Endothelial cell of umbilical vein (primary cell): ENCODE results near the gene NPY. TPM values are rescaled to one million over a fixed set of nuclear protein-coding genes. Genes with fewer than 3 reads are reported as not detected.

Source experiments
- BruUV-seq: library from RNA; stranded (reverse); fragments of 400-500 nt; replicated peaks from 2 replicates; lab custom pipeline; 2021; lab: Mats Ljungman, UMichigan
- CTCF ChIA-PET: fragments of 300-600, 350-600 bp; sonication (Branson Sonifier 250); formaldehyde crosslinking; loops from one replicate; lab custom pipeline; 2021; ENCODE audit warnings: antibody characterized with exemption, inconsistent platforms; lab: Charles Lee
- POLR2A ChIA-PET: fragments of 300-600, 350-600 bp; sonication (Branson Sonifier 250); formaldehyde crosslinking; loops from one replicate; lab custom pipeline; 2021; ENCODE audit warnings: antibody characterized with exemption, inconsistent platforms; lab: Charles Lee
- DNase-seq: peaks from one replicate; pipeline ENCODE4 v3.0.0-alpha.2; 2011; ENCODE audit warnings: low read depth, low spot score
- FAIRE-seq: peaks from 2 replicates; lab custom pipeline; 2011; peaks lifted over from hg19 to GRCh38; lab: Jason Lieb, UNC
- H2AFZ ChIP-seq: 2 replicates; pipeline ENCODE4 v1.6.0; 2012; ENCODE audit warnings: low read depth, low read length, control low read depth, inconsistent platforms
- H3K27ac ChIP-seq: 2 replicates; pipeline ENCODE4 v1.5.1; 2011; ENCODE audit warnings: low read depth, mild to moderate bottlenecking, control low read depth, low read length, moderate library complexity; ENCODE audit not compliant: insufficient read depth
- H3K27me3 ChIP-seq, 2 experiments: 2 replicates each; pipeline versions ENCODE4 v1.6.0 to v1.6.1; 2011; ENCODE audit warnings: low read length in 2 of 2, mixed read lengths in 1 of 2; ENCODE audit not compliant: control insufficient read depth in 2 of 2, insufficient read depth in 2 of 2
- H3K36me3 ChIP-seq, 2 experiments: 2 replicates in 1 of 2; 3 replicates in 1 of 2; pipeline ENCODE4 v1.5.1; 2011; ENCODE audit warnings: low read length in 2 of 2, mild to moderate bottlenecking in 1 of 2, moderate library complexity in 1 of 2; ENCODE audit not compliant: control insufficient read depth in 2 of 2, insufficient read depth in 2 of 2; ENCODE audit errors: extremely low read depth in 1 of 2
- H3K4me1 ChIP-seq: 3 replicates; pipeline ENCODE4 v1.5.1; 2011; ENCODE audit warnings: mild to moderate bottlenecking, low read length; ENCODE audit not compliant: control insufficient read depth, insufficient read depth; ENCODE audit errors: extremely low read depth
- H3K4me2 ChIP-seq: 2 replicates; pipeline ENCODE4 v1.6.1; 2011; ENCODE audit warnings: low read length, control low read depth, mixed read lengths; ENCODE audit not compliant: insufficient read depth
- H3K4me3 ChIP-seq, 3 experiments: fragments of 200-600 bp in 1 of 3; sonication (generic), shearing (Covaris generic) in 1 of 3; replicated peaks in 1 of 3; 2 replicates each; pipeline ENCODE4 v1.5.1; 2011 to 2016; ENCODE audit warnings: control low read depth in 3 of 3, low read length in 3 of 3, mild to moderate bottlenecking in 2 of 3, inconsistent platforms in 1 of 3, low read depth in 1 of 3, moderate library complexity in 1 of 3; ENCODE audit not compliant: insufficient read depth in 1 of 3
- H3K79me2 ChIP-seq: 2 replicates; pipeline ENCODE4 v1.6.0; 2012; ENCODE audit warnings: low read length, inconsistent platforms; ENCODE audit not compliant: control insufficient read depth, insufficient read depth
- H3K9ac ChIP-seq: replicated peaks from 2 replicates; pipeline ENCODE3; 2011; ENCODE audit warnings: low read length, control low read depth; ENCODE audit not compliant: insufficient read depth; ENCODE audit errors: extremely low read depth
- H3K9me1 ChIP-seq: replicated peaks from 3 replicates; pipeline ENCODE4 v1.6.0; 2011; ENCODE audit warnings: mild to moderate bottlenecking, low read length; ENCODE audit not compliant: control insufficient read depth, insufficient read depth; ENCODE audit errors: extremely low read depth
- H3K9me3 ChIP-seq: replicated peaks from 2 replicates; pipeline ENCODE4 v1.5.1; 2012; ENCODE audit warnings: low read length, inconsistent platforms; ENCODE audit not compliant: control insufficient read depth, insufficient read depth
- H4K20me1 ChIP-seq: replicated peaks from 2 replicates; pipeline ENCODE3; 2011; ENCODE audit warnings: mild to moderate bottlenecking, low read length; ENCODE audit not compliant: control insufficient read depth, insufficient read depth; ENCODE audit errors: extremely low read depth
- EZH2 ChIP-seq: IDR thresholded peaks from 2 replicates; pipeline ENCODE4 v1.6.1; 2012; ENCODE audit warnings: borderline replicate concordance, low read depth, mild to moderate bottlenecking, moderate library complexity, low read length, inconsistent platforms; ENCODE audit not compliant: severe bottlenecking
- FOS ChIP-seq: IDR thresholded peaks from 2 replicates; pipeline ENCODE4 v1.6.1; 2011; ENCODE audit warnings: mild to moderate bottlenecking, low read length, moderate library complexity, borderline replicate concordance; ENCODE audit not compliant: insufficient read depth
- GATA2 ChIP-seq: IDR thresholded peaks from 2 replicates; pipeline ENCODE4 v1.7.0; 2011; ENCODE audit warnings: low read depth, mild to moderate bottlenecking, moderate library complexity, mixed read lengths, low read length; ENCODE audit not compliant: insufficient read length, insufficient read depth
- JUN ChIP-seq: IDR thresholded peaks from 2 replicates; pipeline ENCODE4 v1.6.1; 2011; ENCODE audit warnings: borderline replicate concordance, low read depth; ENCODE audit not compliant: insufficient read length, insufficient read depth
- MYC ChIP-seq: IDR thresholded peaks from one replicate; pipeline ENCODE4 v1.6.1; 2011; ENCODE audit warnings: mild to moderate bottlenecking, low read depth, low read length
- POLR2A ChIP-seq: IDR thresholded peaks from 2 replicates; pipeline ENCODE4 v1.6.1; 2012; ENCODE audit warnings: low read depth, mild to moderate bottlenecking, control low read depth, low read length
- POLR2AphosphoS5 ChIP-seq: IDR thresholded peaks from 2 replicates; pipeline ENCODE4 v1.6.1; 2012; ENCODE audit warnings: low read depth, mild to moderate bottlenecking, control low read depth, low read length, moderate library complexity; ENCODE audit not compliant: insufficient read depth
- dilution Hi-C: fragments of 300-500 bp; cut with MboI; formaldehyde crosslinking; loops from one replicate; pipeline ENCODE4 v1.15.0; 2019; ENCODE audit warnings: low sequenced_read_pairs; ENCODE audit not compliant: extremely low pct_ligation_motif_present
- intact Hi-C: fragments of 100-400 bp; cut with micrococcal nuclease; formaldehyde crosslinking; loops from one replicate; pipeline ENCODE4 v1.10.0; 2022
- polyA plus RNA-seq, 4 experiments: library from polyadenylated mRNA; depleted of rRNA in 3 of 4; stranded (reverse) in 3 of 4; unstranded in 1 of 4; fragments of >200 nt; gene quantifications; 2 replicates each; pipeline versions ENCODE4 v1.2.1 to v1.2.3, GENCODE V29; 2011 to 2012; ENCODE audit warnings: missing spikeins in 1 of 4
- total RNA-seq: library from RNA; stranded (reverse); gene quantifications from 2 replicates; pipeline ENCODE4 v1.2.3, GENCODE V29; 2021
- TF ChIP-seq, protein P1 (sequence below), 2 donors: IDR thresholded peaks; 1 replicate in 1 of 2; 2 replicates in 1 of 2; pipeline ENCODE4 v1.5.1; 2011; ENCODE audit warnings: low read length in 2 of 2, mild to moderate bottlenecking in 2 of 2, moderate library complexity in 2 of 2, control low read depth in 1 of 2, inconsistent platforms in 1 of 2, low read depth in 1 of 2; ENCODE audit not compliant: insufficient read depth in 1 of 2; ENCODE audit errors: extremely low read depth in 1 of 2
- TF ChIP-seq, protein P2 (sequence below): IDR thresholded peaks from 2 replicates; pipeline ENCODE4 v1.6.1; 2011; ENCODE audit not compliant: insufficient read depth, insufficient read length

NPY gene
- total and polyA plus RNA-seq, 2 donors (not counting 3 experiments of a cell fraction or from before 2014, with no cell fraction given) = not detected

DNA sequence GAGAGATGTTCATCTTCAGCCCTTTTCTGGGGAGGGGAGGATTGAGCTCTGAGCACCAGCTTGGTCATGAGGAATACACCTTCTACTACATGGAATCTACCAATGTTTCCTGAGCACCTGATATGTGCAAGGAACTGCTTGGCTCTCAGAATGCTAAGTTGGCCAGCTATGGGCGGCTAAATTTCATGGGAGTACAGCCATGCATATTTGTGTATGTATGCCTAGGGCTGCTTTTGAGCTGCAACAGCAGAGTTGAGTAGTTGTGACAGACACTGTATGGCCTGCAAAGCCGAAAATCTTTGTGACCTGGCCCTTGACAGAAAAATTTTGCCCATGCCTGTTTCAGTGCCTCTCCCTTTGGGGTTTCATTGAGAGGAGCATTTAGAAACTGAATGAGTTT is 44.9 kb downstream of the NPY start:
- H2AFZ ChIP-seq = no peak overlapping the region
- no peaks in the 10 kb centered on the region for H3K9me1 ChIP-seq
- no peaks in the 10 kb centered on the region for H4K20me1 ChIP-seq
- FAIRE-seq = no peak
- H3K4me1 ChIP-seq = no peaks in the 10 kb centered on the region
- ChIA-PET POLR2A (no interaction called here), CTCF (no interaction called here)
- no peaks in the 10 kb centered on the region for H3K9me3 ChIP-seq
- no peak for DNase-seq
- intact Hi-C loops (no loop called here), dilution Hi-C loops (no loop called here)
- TF ChIP-seq MYC (no peak), POLR2A (no peak), FOS (no peak), POLR2AphosphoS5 (no peak), EZH2 (no peak), GATA2 (no peak), JUN (no peak)
- TF ChIP-seq, protein P1, sequence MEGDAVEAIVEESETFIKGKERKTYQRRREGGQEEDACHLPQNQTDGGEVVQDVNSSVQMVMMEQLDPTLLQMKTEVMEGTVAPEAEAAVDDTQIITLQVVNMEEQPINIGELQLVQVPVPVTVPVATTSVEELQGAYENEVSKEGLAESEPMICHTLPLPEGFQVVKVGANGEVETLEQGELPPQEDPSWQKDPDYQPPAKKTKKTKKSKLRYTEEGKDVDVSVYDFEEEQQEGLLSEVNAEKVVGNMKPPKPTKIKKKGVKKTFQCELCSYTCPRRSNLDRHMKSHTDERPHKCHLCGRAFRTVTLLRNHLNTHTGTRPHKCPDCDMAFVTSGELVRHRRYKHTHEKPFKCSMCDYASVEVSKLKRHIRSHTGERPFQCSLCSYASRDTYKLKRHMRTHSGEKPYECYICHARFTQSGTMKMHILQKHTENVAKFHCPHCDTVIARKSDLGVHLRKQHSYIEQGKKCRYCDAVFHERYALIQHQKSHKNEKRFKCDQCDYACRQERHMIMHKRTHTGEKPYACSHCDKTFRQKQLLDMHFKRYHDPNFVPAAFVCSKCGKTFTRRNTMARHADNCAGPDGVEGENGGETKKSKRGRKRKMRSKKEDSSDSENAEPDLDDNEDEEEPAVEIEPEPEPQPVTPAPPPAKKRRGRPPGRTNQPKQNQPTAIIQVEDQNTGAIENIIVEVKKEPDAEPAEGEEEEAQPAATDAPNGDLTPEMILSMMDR (IDR thresholded peaks at IDR 0.05; ENCODE audit: extremely low read depth in 1 of 2, insufficient read depth in 1 of 2, low read depth in 1 of 2, low read length in 2 of 2) = no peak
- TF ChIP-seq, protein P2, sequence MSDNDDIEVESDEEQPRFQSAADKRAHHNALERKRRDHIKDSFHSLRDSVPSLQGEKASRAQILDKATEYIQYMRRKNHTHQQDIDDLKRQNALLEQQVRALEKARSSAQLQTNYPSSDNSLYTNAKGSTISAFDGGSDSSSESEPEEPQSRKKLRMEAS = no peak
- no peak overlapping the region for H3K27ac ChIP-seq
- no peak overlapping the region for H3K9ac ChIP-seq
- H3K27me3 ChIP-seq = no peaks in the 10 kb centered on the region
- no peaks in the 10 kb centered on the region for H3K79me2 ChIP-seq
- no TSS peak for BruUV-seq
- H3K4me3 ChIP-seq = no peak overlapping the region
- H3K36me3 ChIP-seq = no peaks in the 10 kb centered on the region
- H3K4me2 ChIP-seq = no peak overlapping the region
